Left colon (tissue), 2 donors: ENCODE measurements around the gene CERS5. TPM values are rescaled to one million over a fixed set of nuclear protein-coding genes. Genes with fewer than 3 reads are reported as not detected.
A peak's percentile ranks its signal among the peaks of the same experiment; 100 is the strongest.
"Not testable (repeated sequence)": the region's sequence is repeated elsewhere in the genome, so short reads cannot be mapped to it uniquely, and the experiment has no call there.

Experiments used
- ATAC-seq: fragments of 200-7000 bp; cut with Tn5 transposase; one replicate; pipeline ENCODE4 v1.9.1; 2020; ENCODE audit warnings: mild to moderate bottlenecking, moderate library complexity
- DNase-seq, 2 donors: peaks; one replicate each; pipeline ENCODE4 v3.0.0-alpha.2; 2020
- intact Hi-C, 2 donors: fragments of 100-400 bp; cut with DNase I in 1 of 2; cut with micrococcal nuclease in 1 of 2; formaldehyde crosslinking; loops; one replicate each; pipeline versions ENCODE4 v1.11.2 to v1.14.0; 2022; cut with DNase I, micrococcal nuclease
- total RNA-seq, 2 donors: library from RNA; stranded (reverse); fragmentation: NEBNext Ultra II Directional; extraction: Animal tissue kit (Norgen Biotek cat#: 25700); gene quantifications; one replicate each; pipeline ENCODE4 v1.2.1, GENCODE V29; 2021
- donor health status: DM: no; HTN: no; CAD: no.
- donor health status: DM: yes; HTN: yes; CAD: no.

CERS5 gene
- total RNA-seq, 2 donors from 2014 or later: 19.7 to 24.8 TPM

DNA sequence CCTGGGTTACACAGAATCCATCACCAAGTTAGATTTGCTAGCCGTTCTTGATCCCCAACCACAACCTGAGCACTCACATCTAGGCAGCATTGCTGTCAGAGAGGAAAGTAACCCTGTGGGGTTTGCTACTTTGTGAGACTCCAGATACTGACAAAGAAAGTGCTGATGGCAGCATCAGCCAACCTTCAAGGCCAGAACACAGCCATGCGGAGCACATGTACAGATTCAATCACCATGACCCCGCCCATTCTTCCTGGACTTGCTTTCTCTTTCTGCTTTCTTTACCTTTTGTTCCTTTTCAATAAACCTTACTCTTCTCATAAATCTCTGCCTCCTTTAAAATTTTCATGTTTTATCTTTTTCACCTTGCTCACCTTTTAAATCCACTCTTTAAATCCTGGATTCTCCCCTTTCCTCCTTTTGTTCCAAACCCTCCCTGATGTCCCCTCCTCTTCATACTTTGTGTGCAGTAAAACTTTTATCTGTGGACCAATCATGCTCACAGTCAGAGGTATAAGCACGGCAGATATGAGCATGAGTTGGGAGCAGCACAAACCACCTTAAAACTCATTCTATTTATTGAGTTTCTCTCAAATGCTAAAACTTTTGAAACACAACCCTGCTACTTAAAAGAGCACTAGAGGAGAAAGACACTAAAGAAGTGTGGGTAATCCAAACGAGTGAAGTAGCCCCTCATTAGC, 21.9 kb upstream of the CERS5 start:
- intact Hi-C loops: loop anchor here in 1 of 2 donors (5.0 kb wide), 1 partner anchor 123 kb away; no protein-coding TSS in a partner anchor
- DNase-seq (peak; percentile 36 to 46), ATAC-seq (peak; percentile 42)

DNA sequence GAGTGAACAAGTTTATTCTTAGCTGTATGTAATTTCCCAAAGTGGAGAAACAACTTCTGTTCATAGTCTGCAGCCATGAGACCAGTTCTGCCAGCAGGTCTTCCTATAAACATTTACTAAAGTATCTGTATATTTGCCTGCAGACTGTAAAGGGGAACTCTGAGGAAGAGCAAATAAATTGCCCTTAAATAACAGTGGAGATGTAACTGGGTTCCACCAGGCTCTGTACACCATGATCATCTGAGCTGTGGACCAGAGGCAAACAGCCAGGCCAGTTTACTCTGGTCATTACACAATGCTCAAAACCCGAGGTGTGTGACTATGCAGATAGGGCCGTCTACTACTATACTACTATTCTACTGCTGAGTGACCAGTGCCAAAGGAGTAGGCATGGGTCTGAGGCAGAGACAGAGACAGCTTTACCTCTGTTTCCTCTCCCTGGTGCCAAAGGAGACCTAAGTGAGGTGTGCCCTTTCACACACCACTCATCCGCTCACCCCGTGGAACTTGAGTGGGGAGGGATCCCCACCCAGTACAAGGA, 21.1 kb upstream of the CERS5 start:
- intact Hi-C loops: loop anchor here in 1 of 2 donors (5.0 kb wide), 1 partner anchor 124 kb away; no protein-coding TSS in a partner anchor
- DNase-seq: no peak
- ATAC-seq: peak; percentile 32

DNA sequence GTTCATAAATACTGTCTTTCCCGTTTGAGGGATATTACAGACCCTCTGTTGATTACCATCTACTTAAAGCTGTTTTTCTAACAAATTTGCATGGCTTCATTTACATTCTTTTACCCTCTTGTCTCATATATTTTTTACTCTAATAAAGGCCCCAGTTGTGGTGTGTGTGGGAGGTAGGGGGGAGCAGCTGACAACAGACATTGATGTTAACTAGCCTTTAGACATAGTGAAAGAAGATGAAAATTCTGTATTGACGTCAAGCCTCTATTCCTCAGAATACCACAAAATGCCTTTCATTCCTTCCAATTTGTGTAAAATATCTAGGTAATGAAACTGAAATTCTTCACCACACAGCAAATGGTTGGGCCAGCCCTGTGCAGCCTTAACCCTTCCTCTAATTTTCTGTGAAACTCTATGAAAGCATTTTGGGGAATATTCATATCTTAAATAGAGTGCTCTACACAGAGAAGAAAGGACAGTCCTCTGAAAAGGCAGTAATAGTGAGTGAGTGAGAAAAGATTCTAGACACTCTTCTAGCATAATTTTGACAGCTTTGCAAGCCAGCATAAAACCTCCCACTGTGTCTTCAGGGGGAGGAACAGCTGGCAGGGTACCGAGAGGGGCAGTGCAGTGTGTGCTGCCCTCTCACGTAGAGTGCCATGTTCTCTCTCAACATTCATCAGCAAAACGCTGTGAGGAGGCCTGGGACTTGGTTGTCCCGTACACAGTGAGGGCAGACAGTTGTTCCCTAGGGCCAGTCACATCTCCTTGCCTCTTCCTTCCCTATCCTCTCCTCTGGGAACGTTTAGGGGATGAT, 20.1 kb upstream of the CERS5 start:
- intact Hi-C loops: loop anchor here in 1 of 2 donors (5.0 kb wide), 1 partner anchor 125 kb away; no protein-coding TSS in a partner anchor
- no peak for ATAC-seq
- DNase-seq: no peak

DNA sequence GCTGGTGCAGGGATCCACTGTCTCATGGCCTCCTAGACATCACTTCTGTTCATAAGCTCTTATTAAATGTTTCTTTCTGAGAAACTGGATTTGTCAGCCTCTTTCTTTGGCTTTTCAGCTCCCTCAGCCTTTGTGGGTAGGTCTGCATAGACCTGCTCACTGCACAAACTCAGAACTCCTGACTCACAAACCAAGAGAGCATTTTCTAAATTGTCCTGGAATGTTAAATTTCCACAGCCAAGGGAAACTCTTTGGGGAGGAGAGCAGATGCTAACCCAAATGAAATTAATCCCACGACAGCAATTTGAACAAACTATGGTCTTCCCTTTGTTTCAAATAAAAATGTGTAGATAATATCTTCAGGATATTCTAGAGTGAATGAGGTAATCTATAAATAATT, 19.5 kb upstream of the CERS5 start:
- DNase-seq: no peak
- intact Hi-C loops: loop anchor here in 1 of 2 donors (5.0 kb wide), 1 partner anchor 126 kb away; no protein-coding TSS in a partner anchor
- no peak for ATAC-seq

DNA sequence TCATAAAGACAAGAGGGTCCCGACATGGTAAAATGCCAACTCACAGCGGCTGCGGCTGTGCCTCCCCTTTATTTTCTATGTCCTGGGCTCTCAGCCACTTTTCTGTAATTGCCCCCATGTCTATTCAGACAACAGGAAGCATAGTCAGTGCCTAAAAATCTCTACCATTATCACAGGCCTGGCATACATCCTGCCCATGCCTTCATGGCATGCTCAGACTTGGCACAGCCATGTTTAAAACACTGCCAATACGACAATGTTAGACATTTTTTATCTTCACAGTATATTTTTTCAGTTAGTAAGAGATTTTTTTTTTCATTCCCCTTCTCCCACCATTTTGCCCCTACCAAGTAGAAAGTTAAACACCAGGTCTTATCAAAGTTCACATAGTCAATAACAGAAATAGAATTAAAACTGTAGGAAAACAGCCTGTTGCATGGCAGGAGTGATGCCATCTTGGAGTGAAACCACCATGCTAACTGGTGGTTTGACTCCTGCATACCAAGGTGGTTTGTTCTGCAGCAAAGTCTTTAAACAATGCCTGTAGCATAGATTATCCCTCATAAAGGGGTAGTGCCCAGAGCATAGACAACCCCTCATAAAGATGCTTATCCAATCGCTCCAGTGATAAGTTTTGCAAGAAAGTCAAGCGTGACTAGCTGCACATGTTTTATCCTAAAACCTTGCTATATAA, 18.9 kb upstream of the CERS5 start:
- intact Hi-C loops: loop anchor here in 1 of 2 donors (5.0 kb wide), 1 partner anchor 126 kb away; no protein-coding TSS in a partner anchor
- ATAC-seq (peak; percentile 35), DNase-seq (no peak)

DNA sequence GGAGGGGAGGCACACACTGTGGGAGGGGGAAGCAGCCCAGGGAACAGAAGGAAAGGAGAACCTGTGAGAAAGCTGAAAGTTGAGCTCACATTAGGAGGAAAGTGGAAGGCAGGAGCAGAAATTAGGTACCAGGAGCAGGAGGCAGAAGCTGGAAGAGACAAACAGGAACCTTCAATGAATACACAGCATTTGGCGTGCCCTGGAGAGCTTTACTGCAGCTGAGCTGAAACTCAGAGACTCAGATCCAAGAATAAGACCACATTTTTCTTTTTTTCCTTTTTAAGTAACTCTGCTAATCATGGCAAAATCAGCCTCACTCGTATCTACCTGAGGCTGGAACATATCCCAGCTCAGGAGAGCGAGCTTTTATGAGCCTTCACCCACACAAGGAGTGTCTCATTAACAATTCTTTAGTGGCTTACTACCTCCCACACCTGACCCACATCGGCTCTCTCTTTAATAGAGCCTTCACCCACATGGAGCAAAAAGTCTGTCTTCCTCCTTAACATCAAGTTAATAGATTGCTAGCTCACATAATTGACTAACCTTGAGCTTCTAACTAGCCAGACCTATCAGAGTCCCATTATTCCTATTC, 18.2 kb upstream of the CERS5 start:
- intact Hi-C loops: loop anchor here in 1 of 2 donors (5.0 kb wide), 1 partner anchor 127 kb away; no protein-coding TSS in a partner anchor

DNA sequence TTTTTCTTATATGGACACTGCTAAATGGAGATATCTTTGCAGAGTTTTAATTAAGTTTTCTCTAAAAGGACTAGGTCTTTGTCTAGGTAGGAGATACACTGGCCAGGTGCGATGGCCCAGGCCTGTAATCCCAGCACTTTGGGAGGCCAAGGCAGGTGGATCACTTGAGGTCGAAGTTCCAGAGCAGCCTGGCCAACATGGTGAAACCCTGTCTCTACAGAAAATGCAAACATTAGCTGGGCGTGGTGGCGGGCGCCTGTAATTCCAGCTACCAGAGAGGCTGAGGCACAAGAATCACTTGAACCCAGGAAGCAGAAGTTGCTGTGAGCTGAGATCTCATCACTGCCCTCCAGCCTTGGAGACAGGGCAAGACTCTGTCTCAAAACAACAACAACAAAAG, 17.1 kb upstream of the CERS5 start:
- intact Hi-C loops: no loop called here

More for the DNA sequence above, 18.2 kb upstream of the CERS5 start:
- ATAC-seq (peak; percentile 65), DNase-seq (no peak)

DNA sequence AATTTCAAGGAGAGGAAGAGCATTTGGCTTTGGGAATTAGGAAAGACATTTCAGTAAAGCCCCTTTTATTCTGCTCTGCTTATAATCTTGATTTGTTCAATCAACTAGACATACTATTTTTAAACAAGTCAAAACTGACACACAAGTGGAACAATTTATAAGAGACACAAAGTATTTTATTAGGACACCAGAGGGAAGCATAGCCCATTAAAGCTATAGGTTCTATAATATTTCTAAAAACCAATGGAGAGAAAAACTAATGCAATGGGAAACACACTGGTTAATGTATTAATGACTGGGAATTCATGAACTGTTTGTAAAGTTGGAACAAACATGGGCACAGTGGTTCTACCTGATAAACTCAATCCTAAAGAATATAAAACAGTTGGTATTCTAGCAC, 15.3 kb upstream of the CERS5 start:
- intact Hi-C loops: no loop called here
- no peak for DNase-seq
- ATAC-seq: no peak

More for the DNA sequence above, 17.1 kb upstream of the CERS5 start:
- ATAC-seq (peak; percentile 12), DNase-seq (peak; percentile 34 to 36)

DNA sequence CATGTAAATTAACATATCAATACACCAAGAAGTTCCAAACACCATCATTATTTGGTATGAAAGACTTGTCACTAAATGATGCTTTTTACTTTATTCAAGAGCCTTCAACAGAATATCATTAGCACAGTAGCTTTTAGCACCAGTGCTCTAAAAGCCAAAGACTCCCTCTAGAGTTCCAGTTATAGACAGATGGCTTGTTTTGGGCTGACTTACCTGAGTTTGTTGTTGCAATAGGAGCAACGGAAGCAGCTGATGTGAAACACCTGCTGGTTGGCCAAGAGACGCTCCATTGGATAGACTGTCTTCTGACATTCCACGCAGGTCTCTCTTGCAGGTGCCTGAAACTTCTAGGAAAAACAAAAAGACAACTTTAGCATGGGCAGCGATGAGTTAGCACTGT, 14.5 kb upstream of the CERS5 start:
- intact Hi-C loops: no loop called here
- no peak for DNase-seq
- ATAC-seq: no peak

DNA sequence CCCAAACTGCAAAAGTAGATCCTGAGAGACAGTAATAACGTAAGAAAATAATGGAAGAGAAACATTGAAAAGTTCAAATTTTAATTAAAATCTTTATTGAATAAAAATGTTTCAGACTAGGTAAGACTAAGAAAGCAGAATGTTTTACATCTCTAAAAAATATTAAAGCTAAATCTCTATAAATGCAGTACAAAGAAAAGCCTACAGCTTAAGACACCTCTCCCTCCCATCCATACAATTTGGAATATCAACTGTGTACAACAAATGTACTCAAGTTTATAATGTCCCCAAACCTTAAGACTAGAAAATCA, 8.5 kb upstream of the CERS5 start:
- DNase-seq: no peak
- no peak for ATAC-seq
- intact Hi-C loops: loop anchor here in 1 of 2 donors (10.0 kb wide), 1 partner anchor 101 kb away; no protein-coding TSS in a partner anchor

DNA sequence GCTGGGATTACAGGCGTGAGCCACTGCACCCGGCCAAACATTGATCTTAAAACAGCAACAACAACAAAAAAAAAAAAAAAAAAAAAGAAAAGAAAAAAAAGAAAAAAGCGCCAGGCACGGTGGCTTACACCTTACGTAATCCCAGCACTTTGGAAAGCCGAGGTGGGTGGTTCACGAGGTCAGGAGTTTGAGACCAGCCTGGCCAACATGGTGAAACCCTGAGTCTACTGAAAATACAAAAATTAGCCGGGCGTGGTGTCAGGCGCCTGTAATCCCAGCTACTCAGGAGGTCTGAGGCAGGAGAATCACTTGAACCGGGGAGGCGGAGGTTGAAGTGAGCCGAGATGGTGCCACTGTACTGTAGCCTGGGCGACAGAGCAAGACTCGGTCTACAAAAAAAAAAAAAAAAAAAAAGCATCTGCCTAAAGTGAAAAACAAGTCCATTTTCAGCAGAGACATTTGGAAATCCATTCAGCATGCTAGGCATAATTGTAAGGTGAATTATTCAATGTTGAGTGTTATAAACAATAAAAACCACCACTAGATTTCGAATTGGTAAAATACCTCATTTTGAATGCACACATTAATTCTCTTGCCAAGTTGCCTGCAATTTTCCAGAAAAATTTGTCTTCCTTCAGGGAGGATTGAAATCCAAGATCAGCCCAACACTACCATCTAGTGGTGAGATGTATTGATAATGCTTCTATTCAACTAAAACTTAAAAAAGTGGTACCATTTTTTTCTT, 8.0 kb upstream of the CERS5 start:
- no peak for DNase-seq
- intact Hi-C loops: loop anchor here in 1 of 2 donors (10.0 kb wide), 1 partner anchor 100 kb away; no protein-coding TSS in a partner anchor

DNA sequence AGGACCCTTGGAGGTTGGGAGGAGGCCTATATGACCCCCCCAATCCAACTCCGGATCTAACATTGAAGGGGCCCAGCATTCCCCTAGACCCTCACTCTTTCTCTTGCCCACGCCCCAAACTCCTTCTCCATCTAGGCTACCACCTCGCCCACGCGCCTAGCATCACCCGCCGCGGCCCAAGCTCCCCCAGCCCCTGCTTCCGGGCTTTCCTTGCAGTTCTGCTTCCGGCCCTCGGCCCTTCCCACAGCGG, 445 bp downstream of the CERS5 start:
- intact Hi-C loops: no loop called here
- DNase-seq (peak; percentile 40 to 64), ATAC-seq (no peak)

More for the DNA sequence above, 8.0 kb upstream of the CERS5 start:
- ATAC-seq: peak; percentile 27

DNA sequence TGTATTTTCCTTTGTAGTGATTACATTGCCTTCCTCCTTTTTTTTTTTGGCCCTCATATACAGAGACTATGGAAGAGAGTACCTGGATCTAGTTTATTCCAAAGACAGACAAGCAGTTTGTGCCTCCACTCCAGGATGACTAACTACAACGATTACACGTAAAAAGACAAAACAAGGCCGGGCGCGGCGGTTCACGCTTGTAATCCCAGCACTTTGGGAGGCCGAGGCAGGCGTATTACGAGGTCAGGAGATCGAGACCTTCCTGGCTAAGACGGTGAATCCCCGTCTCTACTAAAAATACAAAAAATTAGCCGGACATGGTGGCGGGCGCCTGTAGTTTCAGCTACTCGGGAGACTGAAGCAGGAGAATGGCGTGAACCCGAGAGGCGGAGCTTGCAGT, 2.2 kb downstream of the CERS5 start:
- ATAC-seq: no peak
- no peak for DNase-seq
- intact Hi-C loops: no loop called here

DNA sequence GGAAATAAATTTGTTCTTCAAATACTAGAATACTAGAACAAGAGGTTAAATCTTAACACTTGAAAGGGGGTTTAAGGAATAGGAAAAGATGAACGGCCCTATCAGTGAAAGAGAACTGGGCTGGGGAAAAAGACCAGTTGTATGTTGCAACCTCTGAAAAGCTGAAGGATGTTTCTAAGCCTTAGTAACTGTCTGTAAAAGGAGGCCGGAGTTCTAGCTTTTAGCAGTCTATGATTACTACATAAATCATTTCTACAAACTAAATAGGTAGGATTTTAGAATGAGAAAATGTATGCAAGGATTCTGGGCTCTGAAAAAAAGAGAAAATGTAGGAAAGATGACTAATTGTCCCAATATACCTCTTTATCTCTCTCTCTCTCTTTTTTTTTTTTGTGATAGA, 4.9 kb downstream of the CERS5 start:
- no peak for ATAC-seq
- no peak for DNase-seq
- intact Hi-C loops: no loop called here

DNA sequence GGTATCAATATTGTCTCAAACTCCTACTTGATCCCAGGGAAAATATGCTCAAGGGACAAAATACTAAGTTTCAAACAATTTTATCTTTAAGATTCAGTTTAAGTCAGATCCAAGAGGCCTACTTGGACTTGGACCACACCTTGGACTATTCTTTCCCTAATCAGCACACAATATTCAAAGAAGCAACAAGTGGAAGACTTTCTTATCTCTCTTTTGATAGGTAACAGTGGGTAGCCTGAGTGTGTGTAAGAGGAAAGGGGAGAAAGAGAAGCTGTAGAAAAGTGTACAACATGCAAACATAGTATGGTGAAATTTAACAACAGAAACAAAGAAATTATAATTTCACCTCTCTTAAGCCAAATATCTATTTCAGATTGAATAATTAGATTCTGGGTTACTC, 6.5 kb downstream of the CERS5 start:
- DNase-seq (no peak), ATAC-seq (no peak)
- intact Hi-C loops: no loop called here

DNA sequence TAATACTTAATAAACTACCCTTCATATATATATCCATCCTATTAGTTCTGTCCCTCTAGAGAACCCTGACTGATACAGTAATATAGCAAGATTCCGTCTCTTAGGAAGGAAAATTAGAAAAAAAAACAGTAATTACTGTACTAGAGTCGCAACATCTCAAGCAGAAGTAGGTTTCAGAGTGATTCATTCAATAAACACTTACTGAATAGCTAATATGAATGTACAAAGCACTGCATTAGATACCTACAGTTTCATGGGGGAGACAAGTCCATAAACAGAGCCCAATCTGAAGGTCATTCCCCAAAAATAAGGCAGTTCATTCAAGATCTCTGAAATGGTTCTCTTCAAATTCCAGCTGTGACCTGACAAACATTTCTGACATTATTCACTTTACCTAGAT, 9.9 kb downstream of the CERS5 start:
- no peak for ATAC-seq
- intact Hi-C loops: no loop called here

DNA sequence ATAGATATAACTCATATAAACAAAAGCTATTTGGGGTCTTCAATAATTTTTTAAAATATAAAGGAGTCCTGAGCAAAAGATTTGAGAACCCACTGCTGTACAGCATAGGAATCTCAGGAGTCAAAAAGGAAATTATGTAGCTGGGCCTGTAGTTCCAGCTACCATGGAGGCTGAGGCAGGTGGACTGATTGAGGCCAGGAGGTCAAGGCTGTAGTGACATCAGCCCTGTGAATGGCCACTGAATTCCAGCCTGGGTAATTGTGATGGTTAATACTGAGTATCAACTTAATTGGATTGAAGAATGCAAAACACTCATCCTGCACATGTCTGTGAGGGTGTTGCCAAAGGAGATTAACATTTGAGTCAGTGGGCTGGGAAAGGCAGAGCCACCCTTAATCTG, 10.5 kb downstream of the CERS5 start:
- DNase-seq (no peak), ATAC-seq (no peak)
- intact Hi-C loops: no loop called here

More for the DNA sequence above, 9.9 kb downstream of the CERS5 start:
- DNase-seq: no peak

DNA sequence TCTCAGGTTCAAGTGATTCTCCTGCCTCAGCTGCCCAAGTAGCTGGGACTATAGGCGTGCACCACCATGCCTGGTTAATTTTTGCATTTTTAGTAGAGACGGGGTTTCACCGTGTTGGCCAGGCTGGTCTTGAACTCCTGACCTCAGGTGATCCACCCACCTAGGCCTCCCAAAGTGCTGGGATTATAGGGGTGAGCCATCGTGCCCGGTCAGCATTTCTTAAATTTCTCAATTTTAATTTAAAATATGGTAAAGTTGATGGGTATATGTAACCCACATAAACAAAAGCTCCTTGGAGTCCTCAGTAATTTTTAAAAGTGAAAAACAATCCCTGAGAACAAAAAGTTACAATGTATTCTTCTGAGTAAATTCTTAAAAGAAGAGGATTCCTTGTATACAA, 12.2 kb downstream of the CERS5 start:
- DNase-seq, ATAC-seq, intact Hi-C loops: not testable (repeated sequence)
